BJ (cell line): ENCODE measurements around the gene BNIP5. TPM values are rescaled to one million over a fixed set of nuclear protein-coding genes. Genes with fewer than 3 reads are reported as not detected.

Experiments
- CTCF ChIA-PET: fragments of 350-600 bp; formaldehyde crosslinking; extraction: SDS; loops from one replicate; lab custom pipeline; 2021; ENCODE audit warnings: antibody characterized with exemption, inconsistent platforms; lab: Yijun Ruan, JAX
- POLR2A ChIA-PET: fragments of 300-600 bp; sonication (Branson Sonifier 250); formaldehyde crosslinking; extraction: SDS; loops from one replicate; lab custom pipeline; 2021; ENCODE audit warnings: antibody characterized with exemption; lab: Charles Lee
- DNase-seq: peaks from one replicate; pipeline ENCODE4 v3.0.0-alpha.2; 2011; ENCODE audit warnings: low read depth
- H3K27me3 ChIP-seq: 2 replicates; pipeline ENCODE4 v1.6.0; 2011; ENCODE audit warnings: low read length; ENCODE audit not compliant: control insufficient read depth, insufficient read depth
- H3K36me3 ChIP-seq: 2 replicates; pipeline ENCODE4 v1.5.1; 2011; ENCODE audit warnings: low read length; ENCODE audit not compliant: control insufficient read depth, insufficient read depth
- H3K4me3 ChIP-seq: 2 replicates; pipeline ENCODE4 v1.5.1; 2011; ENCODE audit warnings: low read depth, mild to moderate bottlenecking, control low read depth, low read length
- CTCF ChIP-seq: IDR thresholded peaks from 2 replicates; pipeline ENCODE4 v1.5.1; 2011; ENCODE audit warnings: low read depth, mild to moderate bottlenecking, control low read depth, inconsistent platforms, low read length, moderate library complexity; ENCODE audit not compliant: insufficient read depth
- polyA plus RNA-seq: library from polyadenylated mRNA; depleted of rRNA; stranded (reverse); fragments of >200 nt; gene quantifications from 2 replicates; pipeline ENCODE4 v1.2.3, GENCODE V29; 2011

BNIP5 gene
- polyA plus RNA-seq, 1 experiment = not detected

DNA sequence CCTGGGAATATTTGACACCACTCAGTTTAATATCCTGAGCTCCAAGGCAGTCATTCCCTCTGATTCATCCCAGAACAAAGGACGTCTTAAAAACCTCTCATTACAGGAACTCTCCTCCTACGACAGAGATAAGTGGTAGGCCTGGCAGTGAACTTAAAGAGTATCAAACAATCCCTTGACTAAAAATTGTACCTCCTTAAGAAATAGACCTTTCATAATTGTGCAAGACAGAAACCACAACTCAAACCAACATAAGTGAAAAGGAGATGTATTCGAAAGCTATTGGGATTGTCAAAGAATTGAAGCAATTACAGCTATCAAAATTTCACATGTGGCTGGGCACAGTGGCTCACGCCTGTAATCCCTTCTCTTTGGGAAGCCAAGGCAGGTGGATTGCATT lies 19.1 kb upstream of the BNIP5 start:
- DNase-seq = no peak
- peaks cover 1% of the 10 kb centered on the region; the same call in 1 of the 2 replicates for H3K27me3 ChIP-seq
- H3K36me3 ChIP-seq = no peaks in the 10 kb centered on the region
- CTCF ChIA-PET = interaction anchor here (0.8 to 13.4 kb wide), 3 partner anchors 10 to 53 kb away, joined by 3 to 132 read pairs (median 5); no protein-coding TSS in a partner anchor
- no peak for TF ChIP-seq CTCF
- POLR2A ChIA-PET = no interaction called here
- H3K4me3 ChIP-seq = no peak overlapping the region

- DNase-seq = no peak
- Histone ChIP-seq H3K4me3 (no peak overlapping the region), H3K27me3 (peaks cover 2% of the 10 kb centered on the region), H3K36me3 (no peaks in the 10 kb centered on the region)
- POLR2A ChIA-PET = no interaction called here
- CTCF ChIA-PET = interaction anchor here (13.4 kb wide), 1 partner anchor 12 kb away, joined by 132 read pairs; no protein-coding TSS in a partner anchor
- TF ChIP-seq CTCF = no peak
Observed at GRCh38 chr6:36353411-36353915, 16.8 kb upstream of the BNIP5 start.

DNA sequence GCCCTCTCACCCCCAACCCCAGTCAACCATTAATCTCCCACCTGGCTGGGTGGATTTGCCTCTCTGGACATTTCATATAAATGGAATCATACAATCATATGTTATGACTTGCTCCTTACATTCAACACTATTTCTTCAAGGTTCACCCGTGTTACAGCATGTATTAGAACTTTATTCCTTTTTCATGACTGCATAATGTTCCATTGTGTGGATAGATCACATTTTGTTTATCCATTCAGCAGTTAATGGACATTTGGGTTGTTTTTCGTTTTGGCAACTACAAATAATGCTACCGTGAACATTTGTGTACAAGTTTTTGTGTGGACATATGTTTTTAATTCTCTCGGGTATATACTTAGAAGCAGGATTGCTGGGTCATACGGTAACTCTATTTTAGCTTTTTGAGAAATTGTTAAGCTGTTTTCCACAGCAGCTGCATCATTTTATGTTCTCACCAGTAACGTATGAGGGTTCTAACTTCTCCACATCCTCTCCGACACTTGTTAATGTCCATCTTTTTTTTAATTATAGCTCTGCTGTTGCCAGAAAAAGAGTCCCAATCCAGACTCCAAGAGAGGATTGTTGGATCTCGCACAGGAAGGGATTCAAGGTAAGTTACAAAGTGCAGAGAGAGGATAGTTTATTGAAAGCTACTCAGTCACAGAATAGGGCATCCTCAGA lies 15.9 kb upstream of the BNIP5 start:
- Histone ChIP-seq H3K27me3 (peaks cover 2% of the 10 kb centered on the region), H3K36me3 (no peaks in the 10 kb centered on the region), H3K4me3 (no peak overlapping the region)
- CTCF ChIA-PET = interaction anchor here (1.2 to 13.4 kb wide), 4 partner anchors 7 to 50 kb away, joined by 3 to 132 read pairs (median 10); no protein-coding TSS in a partner anchor
- DNase-seq = no peak
- no peak for TF ChIP-seq CTCF
- POLR2A ChIA-PET = no interaction called here

DNA sequence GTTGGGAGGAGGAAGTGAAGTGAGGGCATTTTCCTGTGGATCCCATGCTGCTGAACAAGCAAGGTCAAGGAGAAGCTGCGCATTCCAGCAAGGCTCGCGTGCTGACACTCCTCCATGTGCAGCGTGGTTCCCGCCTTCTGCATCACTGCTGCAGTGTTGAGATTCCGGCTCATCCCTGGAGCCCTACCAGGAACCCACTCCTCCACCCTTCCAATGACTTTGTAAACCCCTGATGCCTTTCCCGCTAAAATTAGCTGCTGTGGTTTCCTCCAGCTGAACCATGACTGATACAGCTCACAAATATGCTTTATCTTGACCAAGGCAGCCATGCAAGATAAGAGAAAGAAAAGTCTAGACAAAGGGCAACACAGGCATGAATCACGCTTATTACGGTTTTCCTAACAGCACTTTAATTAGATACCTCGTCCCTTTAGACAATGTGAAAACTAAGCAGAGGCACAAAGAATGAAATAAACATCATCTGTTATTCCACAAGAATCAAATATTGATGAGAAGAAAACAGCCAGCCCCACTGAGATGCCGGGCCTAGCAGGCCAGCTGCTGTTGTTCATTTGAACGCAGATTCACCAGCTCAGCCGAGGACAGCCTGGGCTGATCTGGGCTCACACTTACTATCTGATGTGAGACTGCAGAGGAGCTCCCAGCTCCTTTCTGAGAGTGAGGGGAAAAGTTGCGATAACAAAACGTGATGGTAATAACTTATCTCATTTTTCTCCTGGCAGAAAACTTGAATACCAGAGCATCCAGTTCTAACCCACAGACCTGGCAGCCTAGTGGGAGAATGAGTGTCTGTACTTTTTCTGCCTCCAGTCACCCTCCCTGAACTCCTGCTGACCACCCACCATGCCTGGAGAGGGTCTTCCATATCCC lies 14.2 kb upstream of the BNIP5 start:
- H3K4me3 ChIP-seq = no peak overlapping the region
- no peak for TF ChIP-seq CTCF
- peak; percentile 17 for DNase-seq
- POLR2A ChIA-PET = interaction anchor here (0.6 kb wide), 1 partner anchor 8 kb away, joined by 3 read pairs; no protein-coding TSS in a partner anchor
- H3K27me3 ChIP-seq = peaks cover 1% of the 10 kb centered on the region; the same call in 1 of the 2 replicates
- H3K36me3 ChIP-seq = no peaks in the 10 kb centered on the region
- CTCF ChIA-PET = interaction anchor here (0.8 to 13.4 kb wide), 4 partner anchors 9 to 48 kb away, joined by 5 to 132 read pairs (median 10); no protein-coding TSS in a partner anchor
